Posterior vena cava (tissue), 2 donors: ENCODE results near the gene CMTM4. TPM values are rescaled to one million over a fixed set of nuclear protein-coding genes. Genes with fewer than 3 reads are reported as not detected.
"Not testable (repeated sequence)": the region's sequence is repeated elsewhere in the genome, so short reads cannot be mapped to it uniquely, and the experiment has no call there.

ENCODE experiments used
- DNase-seq: peaks from one replicate; pipeline ENCODE4 v3.0.0-alpha.2; 2020; ENCODE audit warnings: low spot score
- intact Hi-C, 2 donors: fragments of 100-400 bp; cut with DNase I; formaldehyde crosslinking; loops; one replicate each; pipeline versions ENCODE4 v1.14.1 to v1.14.2; 2022 to 2023
- total RNA-seq, 2 donors: library from RNA; stranded (reverse); fragmentation: NEBNext Ultra II Directional; extraction: Animal tissue kit (Norgen Biotek cat#: 25700); gene quantifications; one replicate each; pipeline ENCODE4 v1.2.1, GENCODE V29; 2021
- donor health status: DM: yes; HTN: yes; CAD: no.
- donor health status: DM: yes; HTN: yes; CAD: no.

Gene CMTM4
- total RNA-seq, 2 donors from 2014 or later: 14.8 to 15.0 TPM

GRCh38 chr16:66585481-66586239 is 110.9 kb downstream of the CMTM4 start:
- no peak for DNase-seq
- intact Hi-C loops: no loop called here

DNA sequence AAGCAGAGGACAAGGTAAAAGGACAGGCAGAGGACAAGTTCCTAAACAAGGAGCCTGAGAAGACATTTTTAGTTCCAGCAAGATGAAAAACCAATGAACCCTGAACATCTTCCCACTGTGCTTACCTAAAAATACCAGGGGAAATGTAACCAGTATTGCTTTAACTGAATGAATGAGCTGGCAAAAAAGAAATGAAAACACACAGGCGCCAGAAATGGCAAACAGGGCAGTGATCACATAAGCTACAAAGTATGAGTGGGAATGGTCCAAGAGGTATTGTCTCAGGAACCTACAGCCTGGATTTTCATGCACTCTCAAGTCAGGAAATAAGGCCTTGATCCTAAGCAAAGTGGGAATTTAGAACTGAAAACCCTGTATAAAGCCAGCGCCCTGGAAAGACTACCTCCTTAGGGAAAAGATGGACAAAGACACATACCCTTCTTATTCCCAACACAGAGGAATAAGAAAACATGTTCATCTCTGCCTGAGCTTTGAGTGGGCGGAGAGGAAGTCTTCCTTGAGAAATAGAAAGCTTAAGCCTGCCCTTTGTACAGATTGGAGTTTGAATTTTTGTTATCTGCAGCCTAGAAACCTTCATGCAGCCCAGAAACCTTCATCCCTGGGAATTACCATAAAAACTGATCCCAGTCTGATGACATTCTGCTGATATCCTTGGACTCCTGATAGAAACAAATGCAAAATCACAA is 115.1 kb downstream of the CMTM4 start:
- DNase-seq: no peak
- intact Hi-C loops: no loop called here

- intact Hi-C loops: no loop called here
- no peak for DNase-seq
These were observed 115.8 kb downstream of the CMTM4 start for GRCh38 chr16:66580605-66581209.

DNA sequence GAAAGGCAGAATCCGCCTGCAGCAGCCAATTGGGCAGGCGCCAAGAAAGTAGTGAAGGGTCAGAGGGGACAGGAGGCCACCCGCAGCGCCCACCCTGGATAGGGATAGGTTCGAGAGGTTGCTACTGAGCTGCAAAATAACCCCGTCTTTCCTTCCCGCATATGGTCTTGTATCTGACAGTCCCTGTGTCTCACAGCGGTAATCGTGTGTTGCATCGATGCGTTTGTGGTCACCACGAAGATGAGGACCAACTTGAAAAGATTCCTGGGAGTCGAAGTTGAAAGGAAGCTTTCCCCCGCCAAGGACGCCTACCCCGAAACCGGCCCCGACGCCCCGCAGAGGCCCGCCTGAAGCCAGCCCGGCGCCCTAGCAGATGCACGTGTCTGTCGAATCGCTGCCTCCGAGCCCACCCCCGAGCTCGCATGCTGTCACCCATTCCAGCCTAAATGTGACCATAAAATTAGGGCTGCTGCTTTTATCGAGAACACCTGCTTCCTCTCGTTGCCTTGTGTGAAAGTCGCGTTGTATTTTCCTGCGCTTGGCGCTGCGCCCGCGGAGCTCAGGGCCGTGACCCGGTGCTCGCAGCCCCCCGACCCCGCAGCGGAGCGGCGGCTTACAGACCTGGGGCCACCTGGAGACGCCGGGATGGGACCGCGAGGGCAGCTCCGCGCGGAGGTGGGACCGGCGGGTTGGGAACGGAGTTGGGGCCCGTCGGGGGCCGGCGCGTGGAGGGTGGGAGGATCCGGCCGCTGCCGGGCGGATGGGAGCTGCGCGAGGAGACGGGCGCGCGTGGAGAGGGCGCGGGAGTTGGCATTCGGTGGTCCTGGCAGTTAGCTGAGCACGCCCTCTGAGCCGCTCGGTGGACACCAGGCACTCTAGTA is 117.7 kb downstream of the CMTM4 start, which contains the start of gene CMTM2:
CMTM2 (plus strand) TSS at position 813 of the 881 bp plus-strand sequence. CDS start 145 bp downstream, outside the sequence.
- intact Hi-C loops: no loop called here
- DNase-seq: no peak

DNA sequence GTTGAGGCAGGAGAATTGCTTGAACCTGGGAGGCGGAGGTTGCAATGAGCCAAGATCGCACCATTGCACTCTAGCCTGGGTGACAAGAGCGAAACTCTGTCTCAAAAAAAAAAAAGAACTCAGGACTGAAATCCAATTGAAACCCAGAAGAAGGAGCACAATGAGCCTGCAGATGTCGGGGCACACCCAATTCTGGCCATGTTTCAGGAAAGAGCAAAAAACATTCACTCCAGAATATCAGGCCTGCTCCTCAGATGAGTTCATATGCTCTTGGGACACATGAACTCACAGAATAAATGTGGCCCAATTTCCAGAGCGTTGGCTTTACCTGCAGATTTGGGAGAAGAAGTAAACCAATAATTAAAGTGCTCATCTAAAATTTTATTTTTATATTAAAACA is 120.2 kb downstream of the CMTM4 start:
- intact Hi-C loops: no loop called here
- DNase-seq: no peak

DNA sequence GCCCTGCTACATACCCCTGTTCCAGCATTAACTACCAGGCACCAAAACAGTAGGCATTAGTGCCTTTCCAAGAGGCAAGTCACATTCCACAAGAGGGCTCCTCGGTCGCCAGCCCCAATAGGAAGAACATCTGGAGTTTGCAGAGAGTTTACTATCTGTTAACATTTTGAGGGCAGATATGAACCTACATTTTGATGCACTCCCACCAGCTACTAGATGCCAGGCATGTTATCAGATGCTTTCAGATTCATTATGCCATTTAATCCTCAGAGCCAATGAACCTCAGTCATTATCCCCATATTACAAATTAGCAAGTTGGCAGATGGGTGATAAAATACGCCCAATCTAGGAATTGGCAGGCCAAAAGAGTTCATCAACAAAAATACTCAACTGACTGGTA is 121.5 kb downstream of the CMTM4 start:
- no peak for DNase-seq
- intact Hi-C loops: no loop called here

DNA sequence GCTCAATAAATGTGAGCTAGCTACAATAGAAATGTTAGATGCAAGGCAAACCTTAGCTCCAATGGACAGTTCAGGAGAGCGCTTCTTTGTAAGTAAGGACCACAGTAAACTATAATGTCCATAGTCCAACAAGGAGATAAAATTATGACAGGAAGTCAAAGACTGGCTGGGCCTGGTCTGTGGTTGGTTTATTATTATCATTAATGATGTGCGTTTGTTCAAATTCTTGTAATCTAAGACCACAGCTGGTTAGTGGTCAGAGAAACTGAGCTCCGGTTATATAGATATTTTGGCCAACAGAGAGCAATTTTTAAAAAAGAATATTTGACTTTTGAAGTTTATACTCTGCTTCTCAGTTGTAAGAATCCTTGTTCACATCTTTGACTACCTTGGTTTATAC is 122.0 kb downstream of the CMTM4 start:
- no peak for DNase-seq
- intact Hi-C loops: no loop called here

DNA sequence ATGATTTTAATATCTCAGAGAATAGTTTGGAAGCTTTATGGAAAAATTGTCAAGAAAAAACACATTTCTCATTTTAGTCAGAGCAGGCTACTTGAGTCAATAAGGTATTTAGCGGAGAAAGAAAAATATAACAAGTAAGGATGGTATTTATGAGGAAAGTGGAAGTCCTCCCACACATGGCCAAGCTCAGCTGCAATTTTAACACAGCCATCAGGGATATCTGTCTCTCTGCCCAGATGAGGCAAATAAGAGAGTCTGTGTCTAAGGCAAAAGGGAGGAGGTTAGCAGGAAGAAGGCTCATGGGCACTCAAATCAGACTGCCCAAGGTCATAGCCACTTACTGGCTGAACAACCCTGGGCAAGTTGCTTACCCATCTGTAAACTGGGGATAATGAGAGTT is 122.5 kb downstream of the CMTM4 start:
- no peak for DNase-seq
- intact Hi-C loops: no loop called here

DNA sequence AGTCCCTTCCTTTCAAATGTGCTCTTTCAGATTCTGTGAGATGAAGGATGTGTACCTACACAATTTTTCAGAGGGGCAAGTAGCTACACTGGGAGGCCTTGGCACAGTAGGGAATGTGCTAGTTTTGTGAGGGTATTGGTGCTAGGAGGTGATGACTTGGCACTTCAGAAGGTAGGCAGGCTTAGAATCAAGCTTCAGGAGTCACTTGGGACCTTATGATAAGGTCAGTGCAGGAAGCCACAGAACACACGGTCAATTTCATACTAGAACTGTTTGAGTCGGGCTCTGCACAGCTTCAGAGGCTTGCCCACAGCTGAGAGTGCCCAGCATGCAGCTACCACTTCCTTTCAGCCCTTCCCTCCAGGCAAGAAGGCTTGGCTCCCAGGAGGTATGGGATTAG is 124.2 kb downstream of the CMTM4 start:
- intact Hi-C loops: no loop called here
- no peak for DNase-seq

GRCh38 chr16:66569827-66570405 is 126.6 kb downstream of the CMTM4 start:
- intact Hi-C loops: no loop called here
- no peak for DNase-seq

GRCh38 chr16:66569131-66569530 is 127.4 kb downstream of the CMTM4 start:
- no peak for DNase-seq
- intact Hi-C loops: no loop called here

- intact Hi-C loops: no loop called here
- DNase-seq: no peak
These were observed 128.2 kb downstream of the CMTM4 start for GRCh38 chr16:66568355-66568754.

GRCh38 chr16:66567270-66567669 is 129.3 kb downstream of the CMTM4 start:
- DNase-seq, intact Hi-C loops: not testable (repeated sequence)

- no peak for DNase-seq
- intact Hi-C loops: no loop called here
These were observed 130.3 kb downstream of the CMTM4 start, which contains the start of gene CMTM1 for GRCh38 chr16:66566051-66566901. CMTM1 (plus strand) TSS chr16:66566439; CDS start chr16:66566514, 75 bp downstream.
